SK-N-MC (cell line): ENCODE measurements around the gene HAX1.

Experiments used
- EZH2 ChIP-seq: fragments of 200-600 bp; sonication (generic); IDR thresholded peaks from one replicate; pipeline ENCODE4 v1.6.1; 2017; ENCODE audit warnings: antibody characterized with exemption
- FOXP2 ChIP-seq: optimal IDR thresholded peaks from 2 replicates; pipeline ENCODE3; 2011; ENCODE audit warnings: mild to moderate bottlenecking, moderate library complexity; ENCODE audit not compliant: insufficient read depth; ENCODE audit errors: extremely low read length, control extremely low read depth

- TF ChIP-seq EZH2 (no peak), FOXP2 (no peak)
Observed at GRCh38 chr1:154272217-154272998, at the start of gene HAX1.
